ENCODE measurements around the gene APLN. TPM values are rescaled to one million over a fixed set of nuclear protein-coding genes. Genes with fewer than 3 reads are reported as not detected.

The APLN gene
- total RNA-seq, 6 donors from 2014 or later = 0.49 to 14.2 (median 1.7) TPM; not detected in 1

- peaks cover 0 to 5% (median 0%) of the 10 kb centered on the region in 4 donors for H3K4me1 ChIP-seq
- no peak overlapping the region for H3K4me3 ChIP-seq
- H3K27ac ChIP-seq = no peak overlapping the region
- no peak for TF ChIP-seq POLR2A (IDR thresholded peaks at IDR 0.05)
- TF ChIP-seq EP300 (IDR thresholded peaks at IDR 0.05) = no peak
- no peak for TF ChIP-seq POLR2AphosphoS5 (IDR thresholded peaks at IDR 0.05)
- ATAC-seq (ENCODE audit: low FRiP score in 2 of 2) = no peak
- no peaks in the 10 kb centered on the region for H3K9me3 ChIP-seq
- no peaks in the 10 kb centered on the region for H3K36me3 ChIP-seq
- DNase-seq = no peak
- WGBS, 2 donors = 66 to 91% methylated on average over 5 of the region's 5 CpGs
- no peaks in the 10 kb centered on the region for H3K27me3 ChIP-seq
These were observed 58.7 kb downstream of the APLN start for GRCh38 chrX:129596077-129596476.

Other genes starting within 250 kb of the APLN start
- 10 to 100 TPM; 18.3 to 44.7 (median 29.5) TPM for gene SMARCA1, start 131.5 kb downstream of the APLN start, total RNA-seq
- gene OCRL, start 114.7 kb downstream of the APLN start, total RNA-seq = 10 to 100 TPM; 11.8 to 22.0 (median 17.7) TPM
- 1 to 10 TPM in 3 of 6 donors, under 1 TPM in 1, not detected in 2; 0.91 to 5.1 (median 2.5) TPM for gene XPNPEP2, start 84.0 kb upstream of the APLN start, total RNA-seq
- gene SASH3, start 125.0 kb upstream of the APLN start, total RNA-seq = 10 to 100 TPM; 21.5 to 60.3 (median 37.9) TPM
- 10 to 100 TPM; 16.8 to 67.8 (median 41.7) TPM for gene ZDHHC9, start 188.9 kb upstream of the APLN start, total RNA-seq